ENCODE measurements around the gene OR6C6. TPM values are rescaled to one million over a fixed set of nuclear protein-coding genes. Genes with fewer than 3 reads are reported as not detected.

The OR6C6 gene
- total RNA-seq: not detected in 2 replicates

GRCh38 chr12:55296469-55296868, at the start of gene OR6C6:
Gene OR6C6 (minus strand): TSS chr12:55296569. CDS start chr12:55295232, 1,337 bp downstream.

GRCh38 chr12:55330446-55330845, 34.1 kb upstream of the OR6C6 start, which contains the start of gene OR6C3:
Gene OR6C3 (plus strand): TSS chr12:55330746. CDS start chr12:55331701, 955 bp downstream.

GRCh38 chr12:55314043-55314442, 17.7 kb upstream of the OR6C6 start, which contains the start of gene OR6C1:
Gene OR6C1 (plus strand): TSS chr12:55314343. CDS start chr12:55320600, 6,257 bp downstream.

DNA sequence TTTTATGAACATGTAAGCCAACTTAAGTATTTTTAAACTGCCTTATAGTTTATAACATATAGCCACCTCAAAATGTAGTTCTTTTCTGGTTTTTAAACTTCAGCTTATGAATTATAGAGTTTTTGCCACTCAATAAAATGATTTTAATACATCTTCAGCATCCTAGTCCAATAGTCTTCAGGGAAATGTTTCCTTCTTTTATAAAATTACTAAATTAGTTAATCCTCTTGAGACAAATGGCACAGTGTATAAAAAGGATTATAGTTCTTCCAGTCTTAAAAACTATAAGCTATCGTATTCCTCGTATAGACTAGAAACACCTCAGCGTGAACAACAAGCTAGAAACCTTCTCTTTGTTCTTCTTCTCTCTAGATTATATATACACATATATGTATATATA, 52.1 kb downstream of the OR6C6 start, which contains the start of gene OR6C74:
OR6C74 (plus strand) TSS at position 301 of the 400 bp plus-strand sequence. CDS start 2,679 bp downstream, outside the sequence.

Other genes with a start within 250 kb of the OR6C6 start
- gene OR9K2, start 170.2 kb downstream of the OR6C6 start, total RNA-seq: not detected in 2 replicates
- gene OR10A7, start 75.5 kb downstream of the OR6C6 start, total RNA-seq: not detected in 2 replicates
- gene OR6C74, start 52.0 kb downstream of the OR6C6 start, total RNA-seq: not detected in 2 replicates
- gene OR6C1, start 17.8 kb upstream of the OR6C6 start, total RNA-seq: not detected in 2 replicates
- gene OR6C3, start 34.2 kb upstream of the OR6C6 start, total RNA-seq: not detected in 2 replicates
- gene OR6C75, start 66.4 kb upstream of the OR6C6 start, total RNA-seq: not detected in 2 replicates
- not detected in 2 replicates for gene OR6C65, start 104.0 kb upstream of the OR6C6 start, total RNA-seq
- not detected in 2 replicates for gene OR6C76, start 129.7 kb upstream of the OR6C6 start, total RNA-seq
- gene OR6C2, start 147.5 kb upstream of the OR6C6 start, total RNA-seq: not detected in 2 replicates
- not detected in 2 replicates for gene OR6C70, start 173.6 kb upstream of the OR6C6 start, total RNA-seq
- not detected in 2 replicates for gene OR6C68, start 195.8 kb upstream of the OR6C6 start, total RNA-seq

Measured in subcutaneous preadipocyte (primary cell).